Body of pancreas (tissue), 4 donors: ENCODE data around the gene ATP8A2.

Experiments used
- POLR2A ChIP-seq, 3 donors: fragments of 450-650 bp; IDR thresholded peaks; one replicate each; pipeline ENCODE4 v1.6.1; 2016; ENCODE audit warnings: antibody characterized with exemption in 3 of 3, mild to moderate bottlenecking in 2 of 3
- TF ChIP-seq, protein P1 (sequence below), 7 experiments: fragments of 450-650 bp in 4 of 7; fragments of 200-600 bp in 3 of 7; sonication (generic) in 3 of 7; IDR thresholded peaks; one replicate each; pipeline ENCODE4 v1.5.1; 2016 to 2019; ENCODE audit warnings: antibody characterized with exemption in 7 of 7

DNA sequence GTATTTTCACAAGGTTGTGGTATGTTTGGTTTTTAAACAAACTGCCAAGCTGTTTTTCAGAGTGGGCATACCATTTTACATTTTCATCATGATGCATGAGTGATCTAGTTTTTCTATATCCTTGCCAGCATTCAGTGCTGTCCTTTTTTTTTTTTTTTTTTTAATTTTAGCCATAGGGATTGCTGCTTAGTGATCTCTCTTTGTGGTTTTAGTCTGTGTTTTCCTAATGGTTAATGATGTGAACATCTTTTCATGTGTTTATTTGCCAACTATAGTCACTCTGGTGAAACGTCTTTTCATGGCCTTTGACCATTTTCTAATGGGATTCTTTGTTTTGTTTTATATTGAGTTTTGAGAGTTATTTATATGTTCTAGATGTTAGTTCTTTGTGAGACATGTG, 620.3 kb downstream of the ATP8A2 start:
- TF ChIP-seq, protein P1, sequence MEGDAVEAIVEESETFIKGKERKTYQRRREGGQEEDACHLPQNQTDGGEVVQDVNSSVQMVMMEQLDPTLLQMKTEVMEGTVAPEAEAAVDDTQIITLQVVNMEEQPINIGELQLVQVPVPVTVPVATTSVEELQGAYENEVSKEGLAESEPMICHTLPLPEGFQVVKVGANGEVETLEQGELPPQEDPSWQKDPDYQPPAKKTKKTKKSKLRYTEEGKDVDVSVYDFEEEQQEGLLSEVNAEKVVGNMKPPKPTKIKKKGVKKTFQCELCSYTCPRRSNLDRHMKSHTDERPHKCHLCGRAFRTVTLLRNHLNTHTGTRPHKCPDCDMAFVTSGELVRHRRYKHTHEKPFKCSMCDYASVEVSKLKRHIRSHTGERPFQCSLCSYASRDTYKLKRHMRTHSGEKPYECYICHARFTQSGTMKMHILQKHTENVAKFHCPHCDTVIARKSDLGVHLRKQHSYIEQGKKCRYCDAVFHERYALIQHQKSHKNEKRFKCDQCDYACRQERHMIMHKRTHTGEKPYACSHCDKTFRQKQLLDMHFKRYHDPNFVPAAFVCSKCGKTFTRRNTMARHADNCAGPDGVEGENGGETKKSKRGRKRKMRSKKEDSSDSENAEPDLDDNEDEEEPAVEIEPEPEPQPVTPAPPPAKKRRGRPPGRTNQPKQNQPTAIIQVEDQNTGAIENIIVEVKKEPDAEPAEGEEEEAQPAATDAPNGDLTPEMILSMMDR (IDR thresholded peaks at IDR 0.05): no peak
- no peak for TF ChIP-seq POLR2A (IDR thresholded peaks at IDR 0.05)
